Adipose tissue (tissue), 3 donors: ENCODE data around the gene RARB. TPM values are rescaled to one million over a fixed set of nuclear protein-coding genes. Genes with fewer than 3 reads are reported as not detected.

Source experiments
- H3K27ac ChIP-seq: one replicate; pipeline ENCODE4 v1.5.1; 2013; ENCODE audit warnings: low read depth, low read length
- WGBS, 3 donors: extraction: QIAGEN DNeasy Blood & Tissue Kit; methylation state at CpG; one replicate each; pipeline ENCODE4 v1.1.7; 2013; 5-methylcytosine and 5-hydroxymethylcytosine counted together
- polyA plus RNA-seq, 3 donors: library from polyadenylated mRNA; stranded (reverse); fragments of 200-250 nt; gene quantifications; one replicate each; pipeline ENCODE4 v1.2.3, GENCODE V29; 2013
- donor health status: healthy with polysubstance abuse.
- donor health status: Bipolar disorder and iron deficiency.
- donor health status: healthy.

RARB gene
- polyA plus RNA-seq, 3 donors = 0.75 to 4.7 (median 3.0) TPM

DNA sequence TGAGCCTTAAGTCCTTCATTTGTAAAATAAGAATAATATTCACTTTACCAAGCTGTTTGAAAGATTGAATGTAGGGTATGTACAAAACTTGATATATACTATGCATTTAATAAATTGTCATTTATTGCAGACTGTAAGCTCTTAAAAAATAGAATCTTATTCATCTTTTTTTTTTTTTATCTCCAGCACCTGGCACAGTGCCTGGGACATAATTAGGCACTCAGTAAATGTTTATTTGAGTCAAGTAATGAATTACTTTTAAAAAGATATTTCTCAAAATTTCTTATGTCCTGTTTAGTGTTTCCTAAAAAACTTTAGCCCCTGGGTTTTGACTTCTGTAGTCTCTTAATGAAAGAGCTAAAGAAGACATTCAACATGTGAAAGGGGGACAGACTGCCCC, 164.9 kb downstream of the RARB start:
- H3K27ac ChIP-seq = no peak overlapping the region

- H3K27ac ChIP-seq = no peak overlapping the region
- WGBS, 3 donors = 0 to 5% (median 3%) methylated on average over 1 of the region's 1 CpG
Measured at GRCh38 chr3:25594007-25594502, 166.0 kb downstream of the RARB start.

- WGBS, 3 donors = 78 to 90% (median 86%) methylated on average over 1 of the region's 1 CpG
- H3K27ac ChIP-seq = no peak overlapping the region
Measured at GRCh38 chr3:25597535-25598101, 169.6 kb downstream of the RARB start.

GRCh38 chr3:25603703-25604102, 175.6 kb downstream of the RARB start:
- no peak overlapping the region for H3K27ac ChIP-seq
- WGBS, 3 donors = 18 to 74% (median 33%) methylated on average over 1 of the region's 1 CpG

GRCh38 chr3:25604107-25604805, 176.2 kb downstream of the RARB start:
- no peak overlapping the region for H3K27ac ChIP-seq
- 68 to 88% (median 73%) methylated on average over 5 of the region's 5 CpGs for WGBS, 3 donors

GRCh38 chr3:25610167-25610566, 182.1 kb downstream of the RARB start:
- no peak overlapping the region for H3K27ac ChIP-seq
- 94 to 100% (median 100%) methylated on average over 1 of the region's 1 CpG for WGBS, 3 donors

DNA sequence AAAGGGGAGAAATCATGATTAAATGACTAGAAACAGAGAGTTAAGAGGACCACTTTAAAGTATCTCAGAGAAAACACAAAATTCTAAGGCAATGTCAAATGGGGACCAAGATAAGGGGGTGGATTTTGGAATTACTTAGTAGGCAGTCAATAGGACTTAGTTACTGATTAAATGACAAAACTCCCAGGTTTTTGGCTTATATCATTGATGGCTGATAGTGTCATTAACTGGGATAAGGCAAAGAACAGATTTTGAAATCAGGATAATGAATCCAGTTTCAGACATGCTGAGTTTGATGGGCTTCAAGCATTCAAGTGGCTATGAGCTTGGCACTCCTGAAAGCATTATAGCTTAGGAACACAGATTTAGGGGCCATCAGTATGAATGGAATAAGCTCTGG, 182.7 kb downstream of the RARB start:
- H3K27ac ChIP-seq = no peak overlapping the region

DNA sequence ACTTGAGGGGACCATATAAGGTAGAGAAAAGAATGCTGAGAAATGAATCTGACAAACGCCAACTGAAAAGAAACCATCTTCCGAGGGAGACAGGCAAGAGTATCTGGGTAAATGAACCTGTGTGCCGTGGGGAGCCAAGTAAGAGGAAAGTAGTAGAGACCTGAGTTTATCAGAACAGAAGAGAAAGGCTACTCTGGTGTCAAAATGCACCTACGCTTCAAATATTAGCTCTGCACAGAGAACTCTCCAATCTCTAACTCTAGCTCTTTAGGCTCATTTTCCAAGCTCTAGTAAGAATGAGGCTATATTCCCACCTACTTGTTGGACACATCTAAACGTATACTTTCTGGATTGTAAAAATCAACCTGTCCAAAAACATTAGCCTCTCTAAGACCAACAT, 183.1 kb downstream of the RARB start:
- WGBS, 3 donors = 96 to 98% (median 97%) methylated on average over 5 of the region's 5 CpGs
- no peak overlapping the region for H3K27ac ChIP-seq

- H3K27ac ChIP-seq = no peak overlapping the region
Measured at GRCh38 chr3:25618028-25618427, 190.0 kb downstream of the RARB start.

GRCh38 chr3:25619382-25619781, 191.3 kb downstream of the RARB start:
- no peak overlapping the region for H3K27ac ChIP-seq

DNA sequence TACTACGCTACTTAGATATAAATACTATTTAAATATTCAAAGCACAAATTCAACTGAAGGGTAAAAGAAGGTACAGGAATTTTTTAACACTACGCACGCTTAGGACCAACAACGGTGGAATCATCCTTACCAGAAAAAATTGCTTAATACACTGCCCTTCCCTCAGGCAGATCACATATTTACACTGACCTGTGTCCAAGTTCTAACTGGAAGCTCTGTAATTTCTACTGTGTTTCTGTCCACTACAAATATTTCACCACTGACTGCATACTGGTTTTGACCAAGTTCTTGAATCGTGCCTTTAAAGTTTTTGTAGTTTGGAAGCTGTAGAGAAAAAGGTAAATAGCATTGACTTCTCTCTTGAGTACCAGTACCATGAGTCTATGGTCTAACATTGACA, 192.4 kb downstream of the RARB start:
- 94 to 96% (median 95%) methylated on average over 5 of the region's 5 CpGs for WGBS, 3 donors

DNA sequence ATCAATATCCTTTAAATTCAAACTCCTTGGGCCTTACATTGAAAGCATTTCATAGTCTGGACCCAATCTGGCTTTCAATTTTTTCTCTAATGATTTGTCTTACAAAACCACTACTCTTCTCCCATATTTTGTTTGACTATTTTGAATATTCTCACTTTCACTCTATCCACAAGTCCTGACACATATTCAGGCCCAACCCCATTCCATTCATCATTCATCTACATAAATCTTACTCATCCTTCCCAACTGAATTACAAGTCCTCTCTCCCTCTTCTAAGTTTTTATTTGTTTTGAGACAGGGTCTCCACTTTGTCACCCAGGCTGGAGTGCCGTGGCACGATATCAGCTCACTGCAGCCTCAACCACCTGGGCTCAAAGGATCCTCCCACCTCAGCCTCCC, 193.0 kb downstream of the RARB start:
- WGBS, 3 donors = 96 to 98% (median 96%) methylated on average over 2 of the region's 2 CpGs
- no peak overlapping the region for H3K27ac ChIP-seq

More for the DNA sequence above, 192.4 kb downstream of the RARB start:
- H3K27ac ChIP-seq = no peak overlapping the region

DNA sequence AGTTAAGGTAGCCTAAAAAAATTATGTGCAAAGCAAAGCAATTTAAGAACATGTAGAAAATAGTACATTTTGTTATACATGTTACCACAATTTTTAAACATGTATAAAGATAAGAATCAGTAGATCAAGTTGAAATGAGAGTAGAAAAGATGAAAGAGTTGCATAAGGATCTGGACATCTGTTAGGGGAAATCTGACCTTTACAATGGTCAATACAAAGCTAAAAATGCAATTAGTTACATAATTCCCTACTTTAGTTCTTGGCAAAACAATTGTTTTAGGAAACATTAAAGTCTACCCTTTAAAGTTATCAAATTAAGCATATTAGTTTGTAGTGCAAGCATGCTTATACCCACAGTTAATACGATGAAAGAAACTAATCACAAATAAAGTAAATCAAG, 203.9 kb downstream of the RARB start:
- H3K27ac ChIP-seq = no peak overlapping the region
- WGBS, 3 donors = 77 to 98% (median 88%) methylated on average over 1 of the region's 1 CpG

- H3K27ac ChIP-seq = no peak overlapping the region
- 85 to 91% (median 91%) methylated on average over 3 of the region's 3 CpGs for WGBS, 3 donors
Measured at GRCh38 chr3:25633919-25634318, 205.9 kb downstream of the RARB start.

GRCh38 chr3:25635038-25635437, 207.0 kb downstream of the RARB start:
- 47 to 91% (median 90%) methylated on average over 3 of the region's 3 CpGs for WGBS, 3 donors
- no peak overlapping the region for H3K27ac ChIP-seq

Other genes starting within 250 kb of the RARB start
- 10 to 100 TPM; 22.0 to 51.7 (median 34.5) TPM for gene TOP2B, start 236.6 kb downstream of the RARB start, polyA plus RNA-seq